T-helper 17 cell (primary cell): ENCODE results near the gene GCNT2. TPM values are rescaled to one million over a fixed set of nuclear protein-coding genes. Genes with fewer than 3 reads are reported as not detected.
"Not testable (repeated sequence)": the region's sequence is repeated elsewhere in the genome, so short reads cannot be mapped to it uniquely, and the experiment has no call there.

Experiments
- ATAC-seq: fragments of 150-1000 bp; cut with Tn5 transposase; 2 replicates; pipeline ENCODE4 v1.10.0; 2021; ENCODE audit warnings: mild to moderate bottlenecking, moderate library complexity
- DNase-seq, 3 donors: peaks; one replicate each; pipeline versions ENCODE4 v3.0.0 to v3.0.0-alpha.2; 2020 to 2021
- H3K9me3 ChIP-seq: one replicate; pipeline ENCODE4 v1.7.0; 2013; ENCODE audit warnings: low read length, mild to moderate bottlenecking; ENCODE audit not compliant: control insufficient read depth, poor library complexity, severe bottlenecking
- H3K27ac Mint-ChIP-seq: one replicate; pipeline ENCODE4 v1.8.0; 2022; ENCODE audit warnings: mild to moderate bottlenecking, moderate library complexity, mixed read lengths
- H3K27me3 Mint-ChIP-seq: one replicate; pipeline ENCODE4 v1.8.0; 2022; ENCODE audit warnings: mixed read lengths
- H3K36me3 Mint-ChIP-seq: one replicate; pipeline ENCODE4 v1.8.0; 2022; ENCODE audit warnings: low read depth, mixed read lengths
- H3K4me1 Mint-ChIP-seq: one replicate; pipeline ENCODE4 v1.8.0; 2022; ENCODE audit warnings: mild to moderate bottlenecking, mixed read lengths
- H3K4me3 Mint-ChIP-seq: one replicate; pipeline ENCODE4 v1.8.0; 2022; ENCODE audit warnings: mild to moderate bottlenecking, moderate library complexity, mixed read lengths
- total RNA-seq, 4 donors: library from RNA in 2 of 4; stranded (reverse) in 2 of 4; gene quantifications; one replicate each; pipeline ENCODE4 v1.2.3 and lab custom pipeline; 2022 to 2026

GCNT2 gene
- total RNA-seq, 2 donors from 2014 or later, result 2.9 to 4.0 TPM

- ATAC-seq (no peak), DNase-seq (no peak)
- Mint-ChIP-seq H3K27me3 (no peaks in the 10 kb centered on the region), H3K27ac (no peak overlapping the region), H3K4me3 (no peak overlapping the region), H3K36me3 (no peaks in the 10 kb centered on the region), H3K4me1 (peaks cover 11% of the 10 kb centered on the region)
- H3K9me3 ChIP-seq, result no peaks in the 10 kb centered on the region
Observed at GRCh38 chr6:10561611-10562199, 40.6 kb downstream of the GCNT2 start.

- ATAC-seq (no peak), DNase-seq (no peak)
- no peaks in the 10 kb centered on the region for H3K9me3 ChIP-seq
- no peak overlapping the region for H3K4me3 Mint-ChIP-seq
- H3K27me3 Mint-ChIP-seq, result no peaks in the 10 kb centered on the region
- no peak overlapping the region for H3K27ac Mint-ChIP-seq
- no peaks in the 10 kb centered on the region for H3K36me3 Mint-ChIP-seq
- peaks cover 7% of the 10 kb centered on the region for H3K4me1 Mint-ChIP-seq
Observed at GRCh38 chr6:10564975-10565673, 44.0 kb downstream of the GCNT2 start.

- Mint-ChIP-seq H3K4me3 (no peak overlapping the region), H3K4me1 (peaks cover 3% of the 10 kb centered on the region), H3K27me3 (no peaks in the 10 kb centered on the region), H3K27ac (no peak overlapping the region), H3K36me3 (no peaks in the 10 kb centered on the region)
- no peak for DNase-seq
- H3K9me3 ChIP-seq, result no peaks in the 10 kb centered on the region
- no peak for ATAC-seq
Observed at GRCh38 chr6:10565913-10566312, 44.8 kb downstream of the GCNT2 start.

- no peak for DNase-seq
- H3K4me3 Mint-ChIP-seq, result no peak overlapping the region
- H3K36me3 Mint-ChIP-seq, result no peaks in the 10 kb centered on the region
- ATAC-seq, result no peak
- no peaks in the 10 kb centered on the region for H3K4me1 Mint-ChIP-seq
- H3K27me3 Mint-ChIP-seq, result no peaks in the 10 kb centered on the region
- H3K9me3 ChIP-seq, result no peaks in the 10 kb centered on the region
- H3K27ac Mint-ChIP-seq, result no peak overlapping the region
Observed at GRCh38 chr6:10567256-10568026, 46.3 kb downstream of the GCNT2 start.

GRCh38 chr6:10569392-10570127 lies 48.4 kb downstream of the GCNT2 start:
- no peak for DNase-seq
- H3K27ac Mint-ChIP-seq, result no peak overlapping the region
- H3K36me3 Mint-ChIP-seq, result no peaks in the 10 kb centered on the region
- ATAC-seq, result no peak
- H3K4me1 Mint-ChIP-seq, result no peaks in the 10 kb centered on the region
- H3K4me3 Mint-ChIP-seq, result no peak overlapping the region
- H3K27me3 Mint-ChIP-seq, result no peaks in the 10 kb centered on the region
- no peaks in the 10 kb centered on the region for H3K9me3 ChIP-seq

GRCh38 chr6:10575519-10575918 lies 54.4 kb downstream of the GCNT2 start:
- H3K27ac Mint-ChIP-seq, H3K27me3 Mint-ChIP-seq, H3K9me3 ChIP-seq, H3K4me3 Mint-ChIP-seq, H3K36me3 Mint-ChIP-seq, H3K4me1 Mint-ChIP-seq, DNase-seq, ATAC-seq: not testable (repeated sequence)

- DNase-seq (no peak), ATAC-seq (no peak)
- no peaks in the 10 kb centered on the region for H3K27me3 Mint-ChIP-seq
- H3K36me3 Mint-ChIP-seq, result peaks cover 2% of the 10 kb centered on the region
- H3K27ac Mint-ChIP-seq, result no peak overlapping the region
- H3K4me3 Mint-ChIP-seq, result no peak overlapping the region
- H3K4me1 Mint-ChIP-seq, result no peaks in the 10 kb centered on the region
- H3K9me3 ChIP-seq, result no peaks in the 10 kb centered on the region
Observed at GRCh38 chr6:10576226-10576625, 55.1 kb downstream of the GCNT2 start.

GRCh38 chr6:10577112-10577511 lies 56.0 kb downstream of the GCNT2 start:
- peaks cover 2% of the 10 kb centered on the region for H3K36me3 Mint-ChIP-seq
- H3K4me1 Mint-ChIP-seq, result no peaks in the 10 kb centered on the region
- ATAC-seq (no peak), DNase-seq (no peak)
- no peaks in the 10 kb centered on the region for H3K9me3 ChIP-seq
- H3K27ac Mint-ChIP-seq, result no peak overlapping the region
- no peaks in the 10 kb centered on the region for H3K27me3 Mint-ChIP-seq
- no peak overlapping the region for H3K4me3 Mint-ChIP-seq

- Mint-ChIP-seq H3K27ac (no peak overlapping the region), H3K27me3 (no peaks in the 10 kb centered on the region), H3K4me3 (no peak overlapping the region), H3K36me3 (peaks cover 2% of the 10 kb centered on the region), H3K4me1 (peaks cover 6% of the 10 kb centered on the region)
- no peaks in the 10 kb centered on the region for H3K9me3 ChIP-seq
- no peak for ATAC-seq
- no peak for DNase-seq
Observed at GRCh38 chr6:10578723-10579122, 57.6 kb downstream of the GCNT2 start.

- no peaks in the 10 kb centered on the region for H3K9me3 ChIP-seq
- Mint-ChIP-seq H3K4me1 (peaks cover 8% of the 10 kb centered on the region), H3K27ac (no peak overlapping the region), H3K27me3 (no peaks in the 10 kb centered on the region), H3K4me3 (no peak overlapping the region), H3K36me3 (peaks cover 2% of the 10 kb centered on the region)
- no peak for DNase-seq
- ATAC-seq, result no peak
Observed at GRCh38 chr6:10579803-10580202, 58.7 kb downstream of the GCNT2 start.

GRCh38 chr6:10580570-10580969 lies 59.4 kb downstream of the GCNT2 start:
- H3K27me3 Mint-ChIP-seq, result no peaks in the 10 kb centered on the region
- ATAC-seq (no peak), DNase-seq (no peak)
- no peaks in the 10 kb centered on the region for H3K9me3 ChIP-seq
- peaks cover 11% of the 10 kb centered on the region for H3K4me1 Mint-ChIP-seq
- H3K36me3 Mint-ChIP-seq, result peaks cover 2% of the 10 kb centered on the region
- H3K27ac Mint-ChIP-seq, result no peak overlapping the region
- no peak overlapping the region for H3K4me3 Mint-ChIP-seq

GRCh38 chr6:10581402-10581801 lies 60.3 kb downstream of the GCNT2 start:
- H3K4me3 Mint-ChIP-seq, H3K27me3 Mint-ChIP-seq, DNase-seq, H3K9me3 ChIP-seq, H3K36me3 Mint-ChIP-seq, ATAC-seq, H3K27ac Mint-ChIP-seq: not testable (repeated sequence)
- peaks cover 11% of the 10 kb centered on the region for H3K4me1 Mint-ChIP-seq
